Activated effector memory CD4-positive, alpha-beta T cell treated with anti-CD3 and anti-CD28 coated beads, Interleukin-2, amount 50 U/mL, for 16 hours (primary cell): ENCODE data around the gene ZDHHC11.
"Not testable (repeated sequence)": the region's sequence is repeated elsewhere in the genome, so short reads cannot be mapped to it uniquely, and the experiment has no call there.

ENCODE experiments used
- DNase-seq: peaks from one replicate; pipeline ENCODE4 v3.0.0-alpha.2; 2020

ZDHHC11 gene

GRCh38 chr5:850511-851006 lies at the start of gene ZDHHC11:
Gene ZDHHC11 (minus strand): TSS chr5:850986. CDS start chr5:850602, 384 bp downstream.
- DNase-seq: peak; percentile 51

GRCh38 chr5:893711-894110 lies 42.9 kb upstream of the ZDHHC11 start:
- no peak for DNase-seq

- DNase-seq: no peak
Observed at GRCh38 chr5:893137-893506, 42.3 kb upstream of the ZDHHC11 start.

GRCh38 chr5:892394-893136 lies 41.8 kb upstream of the ZDHHC11 start, which contains the start of the genes BRD9 and TRIP13:
Gene BRD9 (minus strand): TSS chr5:892801. CDS start chr5:892657, 144 bp downstream.
Gene TRIP13 (plus strand): TSS chr5:892884. CDS start chr5:892999, 115 bp downstream.
- DNase-seq: peak; percentile 95

GRCh38 chr5:891837-892393 lies 41.1 kb upstream of the ZDHHC11 start:
- DNase-seq: peak; percentile 67

- no peak for DNase-seq
Observed at GRCh38 chr5:891117-891836, 40.5 kb upstream of the ZDHHC11 start.

- no peak for DNase-seq
Observed at GRCh38 chr5:889075-889710, 38.4 kb upstream of the ZDHHC11 start.

GRCh38 chr5:888638-889035 lies 37.9 kb upstream of the ZDHHC11 start:
- DNase-seq: no peak

GRCh38 chr5:887947-888637 lies 37.3 kb upstream of the ZDHHC11 start:
- no peak for DNase-seq

- no peak for DNase-seq
Observed at GRCh38 chr5:886716-887325, 36.0 kb upstream of the ZDHHC11 start.

GRCh38 chr5:886036-886435 lies 35.2 kb upstream of the ZDHHC11 start:
- DNase-seq: no peak

- DNase-seq: no peak
Observed at GRCh38 chr5:885529-885928, 34.7 kb upstream of the ZDHHC11 start.

GRCh38 chr5:885127-885442 lies 34.3 kb upstream of the ZDHHC11 start:
- no peak for DNase-seq

- DNase-seq: no peak
Observed at GRCh38 chr5:884345-885126, 33.8 kb upstream of the ZDHHC11 start.

GRCh38 chr5:883475-884181 lies 32.8 kb upstream of the ZDHHC11 start:
- no peak for DNase-seq

GRCh38 chr5:882253-883183 lies 31.7 kb upstream of the ZDHHC11 start:
- DNase-seq: no peak

GRCh38 chr5:881551-881935 lies 30.8 kb upstream of the ZDHHC11 start:
- DNase-seq: no peak

GRCh38 chr5:880816-881550 lies 30.2 kb upstream of the ZDHHC11 start:
- no peak for DNase-seq

GRCh38 chr5:878677-879076 lies 27.9 kb upstream of the ZDHHC11 start:
- DNase-seq: not testable (repeated sequence)
